GM21360 (cell line): ENCODE measurements around the gene UBQLN2.
A peak's percentile ranks its signal among the peaks of the same experiment; 100 is the strongest.
"Not testable (repeated sequence)": the region's sequence is repeated elsewhere in the genome, so short reads cannot be mapped to it uniquely, and the experiment has no call there.

ENCODE experiments used
- ATAC-seq: cut with Tn5 transposase; IDR thresholded peaks from one replicate; pipeline ENCODE4 v1.9.1; 2021; ENCODE audit warnings: mild to moderate bottlenecking, moderate library complexity; ENCODE audit not compliant: unreplicated experiment

Gene UBQLN2

DNA sequence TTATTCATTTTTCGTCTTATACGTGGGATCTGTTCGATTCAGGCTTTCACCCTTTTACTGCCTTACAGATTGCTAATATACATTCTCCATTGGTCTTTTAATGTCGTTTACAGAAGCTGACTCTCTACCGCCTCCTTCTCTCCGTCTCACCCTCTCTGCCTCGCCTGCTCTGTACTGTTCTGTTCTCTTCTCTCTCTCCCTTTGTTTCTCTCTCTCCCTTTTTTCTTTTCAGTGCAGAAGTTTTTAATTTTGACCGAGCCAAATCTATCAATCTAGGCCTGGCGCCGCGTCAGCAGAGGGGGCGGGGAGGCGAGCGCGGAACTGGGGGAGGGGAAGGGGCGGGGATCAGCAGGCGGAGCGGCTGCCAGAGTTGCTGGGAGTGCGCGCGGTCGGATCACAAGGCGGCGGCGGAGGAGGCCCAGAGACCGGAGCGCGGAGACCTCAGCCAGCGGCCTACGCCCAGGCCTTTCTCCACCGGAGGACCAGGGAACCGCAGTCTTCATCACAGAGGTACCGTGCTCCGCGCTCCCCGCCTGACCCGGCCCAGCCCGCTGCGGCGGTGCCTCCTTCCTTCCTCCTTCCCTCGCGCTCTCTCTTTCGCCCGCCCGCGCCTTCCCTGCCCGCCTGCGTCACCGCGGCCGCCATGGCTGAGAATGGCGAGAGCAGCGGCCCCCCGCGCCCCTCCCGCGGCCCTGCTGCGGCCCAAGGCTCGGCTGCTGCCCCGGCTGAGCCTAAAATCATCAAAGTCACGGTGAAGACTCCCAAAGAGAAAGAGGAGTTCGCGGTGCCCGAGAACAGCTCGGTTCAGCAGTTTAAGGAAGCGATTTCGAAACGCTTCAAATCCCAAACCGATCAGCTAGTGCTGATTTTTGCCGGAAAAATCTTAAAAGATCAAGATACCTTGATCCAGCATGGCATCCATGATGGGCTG, at the start of gene UBQLN2:
TSS of gene UBQLN2 (plus strand) at position 397 of the 931 bp plus-strand sequence. CDS start at position 644, 247 bp downstream.
- peak; percentile 65 for ATAC-seq

DNA sequence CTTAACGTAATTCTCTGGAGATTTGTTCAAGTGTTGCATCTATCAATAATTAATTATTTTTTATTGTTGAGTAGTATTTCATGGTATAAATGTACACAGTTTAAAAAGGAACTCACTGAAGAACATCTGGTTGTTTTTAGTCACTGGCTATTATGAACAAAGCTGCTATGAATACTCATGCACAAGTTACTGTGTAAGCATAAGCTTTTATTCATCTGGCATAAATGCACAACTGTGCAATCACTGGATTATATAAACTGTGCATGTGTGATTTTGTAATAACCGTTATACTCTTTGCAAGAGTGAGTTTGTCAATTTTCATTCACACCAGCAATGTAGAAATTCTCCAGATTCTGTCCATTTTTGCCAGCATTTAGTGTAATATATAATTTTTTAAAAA, 43.8 kb upstream of the UBQLN2 start:
- ATAC-seq, result no peak

DNA sequence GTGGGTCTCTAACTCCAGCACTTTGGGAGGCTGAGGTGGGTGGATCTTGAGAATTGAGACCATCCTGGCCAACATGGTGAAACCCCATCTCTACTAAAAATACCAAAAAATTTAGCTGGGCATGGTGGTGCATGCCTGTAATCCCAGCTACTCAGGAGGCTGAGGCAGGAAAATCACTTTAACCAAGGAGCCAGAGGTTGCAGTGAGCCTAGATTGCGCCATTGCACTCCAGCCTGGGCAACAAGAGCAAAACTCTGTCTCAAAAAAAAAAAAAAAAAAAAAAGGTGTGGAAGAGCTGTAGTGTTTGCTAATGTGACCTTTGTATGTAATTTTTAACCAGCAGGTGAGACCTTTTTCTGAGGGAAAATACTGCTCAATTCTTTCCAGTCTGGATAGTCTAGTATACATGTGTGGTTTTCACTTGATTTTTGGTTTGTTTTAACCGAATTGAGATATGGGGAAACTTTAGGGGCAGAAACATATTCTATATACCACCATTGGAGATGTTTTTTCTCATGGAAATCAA, 33.9 kb upstream of the UBQLN2 start:
- not testable (repeated sequence) for ATAC-seq

DNA sequence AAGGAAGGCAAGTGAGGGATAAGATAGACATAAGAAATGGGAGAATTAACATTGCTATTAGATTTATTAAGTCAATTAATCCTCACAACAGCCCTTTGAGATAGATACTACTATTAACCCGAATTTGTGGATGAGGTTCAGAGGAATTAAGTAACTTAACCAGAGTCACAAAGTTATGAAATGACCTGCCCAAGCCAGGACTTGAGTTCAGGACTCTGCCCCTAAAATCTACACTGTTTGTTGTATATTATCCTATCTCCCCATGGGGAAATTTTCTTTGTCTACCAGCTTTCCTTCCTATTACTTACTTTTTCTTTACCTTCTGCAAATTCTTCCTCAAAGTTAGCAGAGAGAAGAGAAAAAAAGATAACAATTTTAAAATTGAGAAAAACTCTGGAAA, 33.4 kb upstream of the UBQLN2 start:
- ATAC-seq, result no peak

DNA sequence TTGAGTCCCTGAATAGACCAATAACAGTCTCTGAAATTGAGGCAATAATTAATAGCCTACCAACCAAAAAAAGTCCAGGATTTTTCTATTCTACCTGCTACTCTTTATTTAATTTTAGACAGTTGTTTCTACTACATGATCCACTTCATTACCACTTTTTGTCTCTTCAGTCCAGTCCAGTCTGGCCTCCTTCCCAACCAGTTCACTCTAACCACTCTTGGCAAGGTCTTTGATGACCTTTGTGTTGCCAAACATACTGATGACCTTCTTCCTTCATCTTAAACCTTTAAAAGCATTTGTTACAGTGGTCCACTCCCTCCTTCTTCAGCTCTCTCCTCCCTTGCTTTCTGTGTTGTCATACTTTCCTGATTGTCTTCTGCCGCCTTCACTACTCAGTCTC, 12.8 kb upstream of the UBQLN2 start:
- no peak for ATAC-seq

DNA sequence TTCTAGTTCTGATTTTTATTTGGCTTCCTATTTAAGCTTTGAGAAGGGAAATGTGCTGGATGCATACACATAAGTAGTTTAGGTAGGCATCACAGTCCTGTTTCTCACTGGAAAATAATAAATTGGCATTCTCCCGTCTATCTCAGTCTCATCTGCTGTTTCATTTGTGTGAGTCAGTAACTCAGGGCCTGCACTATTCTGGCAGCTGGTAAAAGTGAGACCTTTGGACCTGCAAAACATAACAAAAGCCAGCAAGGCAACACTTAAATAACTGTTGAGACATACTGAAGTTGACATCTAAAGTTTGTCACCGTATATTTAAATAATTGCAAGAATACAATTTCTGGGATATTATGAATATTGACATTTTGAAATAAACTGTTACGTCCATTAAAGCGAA, 8.6 kb upstream of the UBQLN2 start:
- no peak for ATAC-seq

DNA sequence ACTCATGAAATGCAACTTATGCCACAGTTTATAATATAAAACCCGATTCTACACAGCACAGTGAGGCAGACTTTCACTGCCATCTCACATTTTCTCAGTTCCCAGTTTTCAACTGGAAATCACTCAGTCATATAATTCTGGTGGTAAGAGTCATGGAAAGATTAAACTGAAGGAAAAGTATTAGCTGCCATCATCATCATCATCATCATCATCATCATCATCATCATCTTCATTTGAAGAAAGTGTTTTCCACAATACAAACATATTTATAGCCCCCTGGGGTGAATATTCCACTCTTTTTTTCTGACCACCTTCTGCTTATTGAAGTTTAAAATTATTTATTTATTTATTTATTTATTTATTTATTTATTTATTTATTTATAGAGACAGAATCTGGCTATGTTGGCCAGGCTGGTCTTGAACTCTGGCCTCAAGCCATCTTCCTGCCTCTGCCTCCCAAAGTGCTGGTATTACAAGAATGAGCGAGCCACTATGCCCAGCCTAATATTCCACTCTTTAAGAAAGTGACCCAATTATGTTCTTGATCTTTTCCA, 6.0 kb upstream of the UBQLN2 start:
- ATAC-seq, result no peak

DNA sequence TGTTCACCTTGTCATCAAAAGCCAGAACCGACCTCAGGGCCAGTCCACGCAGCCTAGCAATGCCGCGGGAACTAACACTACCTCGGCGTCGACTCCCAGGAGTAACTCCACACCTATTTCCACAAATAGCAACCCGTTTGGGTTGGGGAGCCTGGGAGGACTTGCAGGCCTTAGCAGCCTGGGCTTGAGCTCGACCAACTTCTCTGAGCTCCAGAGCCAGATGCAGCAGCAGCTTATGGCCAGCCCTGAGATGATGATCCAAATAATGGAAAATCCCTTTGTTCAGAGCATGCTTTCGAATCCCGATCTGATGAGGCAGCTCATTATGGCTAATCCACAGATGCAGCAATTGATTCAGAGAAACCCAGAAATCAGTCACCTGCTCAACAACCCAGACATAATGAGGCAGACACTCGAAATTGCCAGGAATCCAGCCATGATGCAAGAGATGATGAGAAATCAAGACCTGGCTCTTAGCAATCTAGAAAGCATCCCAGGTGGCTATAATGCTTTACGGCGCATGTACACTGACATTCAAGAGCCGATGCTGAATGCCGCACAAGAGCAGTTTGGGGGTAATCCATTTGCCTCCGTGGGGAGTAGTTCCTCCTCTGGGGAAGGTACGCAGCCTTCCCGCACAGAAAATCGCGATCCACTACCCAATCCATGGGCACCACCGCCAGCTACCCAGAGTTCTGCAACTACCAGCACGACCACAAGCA, 898 bp downstream of the UBQLN2 start:
- ATAC-seq, result peak; percentile 17

DNA sequence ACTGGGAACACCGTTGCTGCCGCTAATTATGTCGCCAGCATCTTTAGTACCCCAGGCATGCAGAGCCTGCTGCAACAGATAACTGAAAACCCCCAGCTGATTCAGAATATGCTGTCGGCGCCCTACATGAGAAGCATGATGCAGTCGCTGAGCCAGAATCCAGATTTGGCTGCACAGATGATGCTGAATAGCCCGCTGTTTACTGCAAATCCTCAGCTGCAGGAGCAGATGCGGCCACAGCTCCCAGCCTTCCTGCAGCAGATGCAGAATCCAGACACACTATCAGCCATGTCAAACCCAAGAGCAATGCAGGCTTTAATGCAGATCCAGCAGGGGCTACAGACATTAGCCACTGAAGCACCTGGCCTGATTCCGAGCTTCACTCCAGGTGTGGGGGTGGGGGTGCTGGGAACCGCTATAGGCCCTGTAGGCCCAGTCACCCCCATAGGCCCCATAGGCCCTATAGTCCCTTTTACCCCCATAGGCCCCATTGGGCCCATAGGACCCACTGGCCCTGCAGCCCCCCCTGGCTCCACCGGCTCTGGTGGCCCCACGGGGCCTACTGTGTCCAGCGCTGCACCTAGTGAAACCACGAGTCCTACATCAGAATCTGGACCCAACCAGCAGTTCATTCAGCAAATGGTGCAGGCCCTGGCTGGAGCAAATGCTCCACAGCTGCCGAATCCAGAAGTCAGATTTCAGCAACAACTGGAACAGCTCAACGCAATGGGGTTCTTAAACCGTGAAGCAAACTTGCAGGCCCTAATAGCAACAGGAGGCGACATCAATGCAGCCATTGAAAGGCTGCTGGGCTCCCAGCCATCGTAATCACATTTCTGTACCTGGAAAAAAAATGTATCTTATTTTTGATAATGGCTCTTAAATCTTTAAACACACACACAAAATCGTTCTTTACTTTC, 1.8 kb downstream of the UBQLN2 start:
- ATAC-seq, result no peak

DNA sequence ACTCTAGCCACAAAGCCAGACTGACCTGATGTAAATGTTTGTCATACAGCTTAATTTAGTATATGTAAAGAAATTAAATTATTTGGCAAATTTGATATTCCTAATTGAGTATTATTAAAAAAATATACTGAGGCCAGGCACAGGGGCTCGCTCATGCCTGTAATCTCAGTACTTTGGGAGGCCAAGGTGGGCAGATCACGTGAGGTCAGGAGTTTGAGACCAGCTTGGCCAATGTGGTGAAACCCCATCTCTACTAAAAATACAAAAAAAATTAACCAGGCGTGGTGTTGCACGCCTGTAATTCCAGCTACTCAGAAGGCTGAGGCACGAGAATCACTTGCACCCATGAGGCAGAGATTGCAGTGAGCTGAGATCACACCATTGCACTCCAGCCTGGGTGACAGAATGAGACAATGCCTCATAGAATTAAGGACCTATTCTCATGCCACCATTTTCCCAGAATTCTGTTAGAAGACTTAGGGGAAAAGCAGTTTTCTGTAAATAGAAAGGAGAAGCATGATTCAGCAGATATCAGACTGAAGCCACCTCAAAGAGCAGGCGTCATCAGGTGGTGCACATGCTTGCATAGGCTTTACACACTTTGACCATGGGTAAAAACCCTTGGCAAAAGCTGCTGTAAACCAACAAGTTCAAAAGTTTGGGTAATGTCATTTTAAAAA, 6.1 kb downstream of the UBQLN2 start:
- ATAC-seq, result no peak

DNA sequence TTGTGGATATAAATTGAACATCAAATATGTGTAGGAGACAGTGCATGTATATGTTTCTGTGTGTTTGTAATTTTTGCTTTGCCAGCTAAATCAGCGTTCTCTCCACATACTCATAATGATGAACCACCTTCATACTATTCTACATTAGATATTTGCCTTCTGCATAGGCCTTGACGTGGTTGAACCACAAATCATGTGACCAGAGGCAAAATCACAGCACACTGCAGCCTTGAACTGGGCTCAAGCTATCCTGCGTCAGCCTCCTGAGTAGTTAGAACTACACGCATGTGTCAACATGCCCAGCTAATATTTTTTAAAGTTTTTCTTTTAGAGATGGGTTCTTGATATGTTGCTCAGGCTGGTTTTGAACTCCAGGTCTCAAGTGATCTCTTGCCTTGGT, 9.5 kb downstream of the UBQLN2 start:
- no peak for ATAC-seq

DNA sequence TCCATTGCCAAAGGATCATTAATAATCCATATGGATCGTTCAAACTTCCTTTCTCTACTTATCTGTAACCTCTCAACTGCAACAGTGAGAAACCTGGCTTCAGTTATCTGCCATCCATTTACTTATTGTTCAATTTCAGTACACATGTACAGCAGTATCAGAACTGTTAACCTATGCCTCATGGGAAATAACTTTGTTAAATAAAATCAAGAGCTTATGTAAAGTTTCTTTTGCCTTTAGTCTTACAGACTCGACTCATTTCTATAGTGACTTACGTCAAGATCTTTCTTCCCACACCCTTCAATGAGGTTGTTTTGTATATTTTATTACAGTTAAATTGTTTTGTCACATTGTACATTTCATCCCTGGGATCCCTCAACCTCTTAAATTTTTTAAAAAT, 11.4 kb downstream of the UBQLN2 start:
- ATAC-seq, result no peak

DNA sequence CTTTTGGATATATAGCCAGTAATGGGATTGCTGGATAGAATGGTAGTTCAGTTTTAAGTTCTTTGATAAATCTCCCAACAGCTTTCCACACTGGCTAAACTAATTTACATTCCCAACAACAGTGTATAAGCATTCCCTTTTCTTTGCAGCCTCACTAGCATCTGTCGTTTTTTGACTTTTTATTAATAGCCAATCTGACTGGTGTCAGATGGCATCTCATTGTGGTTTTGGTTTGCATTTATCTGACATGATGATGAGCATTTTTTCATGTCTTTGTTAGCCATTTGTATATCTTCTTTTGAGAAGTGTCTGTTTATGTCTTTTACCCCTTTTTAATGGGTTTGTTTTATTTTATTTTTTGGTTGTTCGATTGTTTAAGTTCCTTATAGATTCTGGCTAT, 13.3 kb downstream of the UBQLN2 start:
- ATAC-seq, result no peak

DNA sequence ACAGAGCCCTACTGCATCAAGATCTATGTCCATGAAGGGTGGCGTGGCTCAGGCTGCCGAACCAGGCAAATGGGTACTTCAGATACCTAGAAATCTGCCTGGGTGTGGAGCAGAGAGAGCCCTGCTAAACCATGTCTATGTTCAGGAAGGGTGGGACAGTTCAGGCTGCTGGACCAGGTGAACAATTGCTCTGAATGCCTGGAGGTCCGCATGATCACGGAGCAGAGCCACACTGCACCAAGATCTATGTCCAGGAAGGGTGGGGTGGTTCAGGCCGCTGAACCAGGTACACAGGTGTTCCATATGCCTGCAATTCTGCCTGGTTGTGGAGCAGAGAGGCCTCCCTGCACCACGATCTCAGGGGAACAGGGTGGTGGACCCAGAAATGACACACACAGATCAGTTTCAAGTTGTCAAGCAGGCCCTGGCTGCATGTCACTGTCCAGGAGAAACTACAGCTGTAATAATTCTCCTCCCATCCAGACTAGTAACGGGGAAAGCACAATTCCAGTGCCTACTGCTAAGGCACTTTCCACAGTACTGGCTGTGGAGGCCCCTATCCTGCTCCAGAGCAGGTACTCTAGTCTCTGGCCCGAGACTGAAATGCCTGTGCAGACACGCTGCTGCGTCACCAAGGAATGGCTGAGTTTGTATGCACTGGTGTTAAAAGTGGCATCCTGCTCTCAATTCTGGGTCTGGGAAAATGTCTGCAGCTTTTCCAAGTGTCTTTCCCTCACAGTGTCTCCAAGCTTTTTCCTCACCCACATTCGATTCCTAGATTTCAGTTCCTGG, 25.2 kb downstream of the UBQLN2 start:
- ATAC-seq, result no peak

DNA sequence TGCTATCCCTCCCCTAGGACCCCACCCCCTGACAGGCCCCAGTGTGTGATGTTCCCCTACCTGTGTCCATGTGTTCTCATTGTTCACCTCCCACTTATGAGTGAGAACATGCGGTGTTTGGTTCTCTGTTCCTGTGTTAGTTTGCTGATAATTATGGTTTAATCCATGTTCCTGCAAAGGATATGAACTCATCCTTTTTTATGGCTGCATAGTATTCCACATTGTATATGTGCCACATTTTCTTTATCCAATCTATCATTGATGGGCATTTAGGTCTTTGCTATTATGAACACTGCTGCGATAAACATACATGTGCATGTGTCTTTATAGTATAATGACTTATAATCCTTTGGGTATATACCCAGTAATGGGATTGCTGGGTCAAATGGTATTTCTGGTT, 28.4 kb downstream of the UBQLN2 start:
- not testable (repeated sequence) for ATAC-seq

DNA sequence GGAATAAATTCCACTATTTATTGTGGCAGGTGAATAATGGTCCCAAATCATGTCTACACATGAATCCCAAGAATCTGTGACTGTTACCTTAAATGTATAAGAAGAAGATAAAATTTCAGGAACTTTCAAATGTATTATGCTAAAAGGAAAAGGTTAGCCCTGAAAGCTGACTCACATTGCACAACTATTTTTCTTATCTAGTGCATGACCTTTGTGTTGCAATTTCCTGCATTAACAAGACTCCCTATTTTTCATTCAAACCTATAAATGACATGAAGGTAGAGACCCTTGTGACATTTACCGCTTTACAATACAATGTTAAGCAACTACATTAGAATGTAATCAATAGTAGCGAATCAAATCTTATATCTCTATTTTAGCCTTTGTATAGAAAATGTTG, 36.7 kb downstream of the UBQLN2 start:
- ATAC-seq, result no peak

DNA sequence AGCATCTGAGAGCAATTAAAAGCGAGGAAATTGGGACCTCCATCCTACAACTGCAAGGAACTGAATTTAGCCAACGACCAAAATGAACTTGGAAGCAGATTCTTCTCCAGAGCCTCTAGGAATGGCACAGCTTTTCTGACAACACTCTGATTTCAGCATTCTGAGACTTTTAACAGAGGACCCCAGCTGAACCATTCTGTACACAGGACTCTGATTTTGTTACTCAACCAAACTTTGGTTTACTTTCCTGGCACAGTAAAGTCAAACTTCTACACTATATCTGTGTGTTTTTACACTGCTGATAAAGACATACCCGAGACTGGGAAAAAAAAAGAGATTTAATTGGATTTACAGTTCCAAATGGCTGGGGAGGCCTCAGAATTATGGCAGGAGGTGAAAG, 37.6 kb downstream of the UBQLN2 start:
- ATAC-seq, result no peak

DNA sequence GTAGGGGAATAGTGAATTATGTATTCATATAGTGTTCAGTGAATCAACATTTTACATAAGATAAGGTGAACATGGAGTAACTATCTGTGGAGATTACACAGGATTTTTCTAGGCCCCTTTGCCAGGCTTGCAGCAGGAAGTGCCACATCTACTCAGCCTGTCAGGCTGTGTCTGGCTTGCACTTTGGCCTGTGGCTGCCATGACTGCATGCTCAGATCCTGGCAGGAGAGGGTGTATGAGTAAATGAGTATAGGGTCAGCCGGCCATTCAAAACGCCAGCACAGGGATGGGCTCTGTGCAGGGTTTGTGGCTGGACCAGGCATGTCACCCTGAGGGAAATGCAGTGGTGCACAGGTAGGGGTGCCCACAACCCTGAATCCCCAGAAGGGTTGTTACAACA, 51.9 kb downstream of the UBQLN2 start:
- no peak for ATAC-seq
